Stimulated activated CD4-positive, alpha-beta T cell treated with anti-CD3 and anti-CD28 coated beads, Interleukin-4, amount 100 ng/mL, for 4 hours (primary cell): ENCODE results near the gene KRTAP19-6.
"Not testable (repeated sequence)": the region's sequence is repeated elsewhere in the genome, so short reads cannot be mapped to it uniquely, and the experiment has no call there.

ENCODE experiments used
- DNase-seq, 2 experiments: peaks; one replicate each; pipeline ENCODE4 v3.0.0-alpha.2; 2020

KRTAP19-6 gene, protein sequence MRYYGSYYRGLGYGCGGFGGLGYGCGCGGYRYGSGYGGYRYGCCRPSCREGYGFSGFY

DNA sequence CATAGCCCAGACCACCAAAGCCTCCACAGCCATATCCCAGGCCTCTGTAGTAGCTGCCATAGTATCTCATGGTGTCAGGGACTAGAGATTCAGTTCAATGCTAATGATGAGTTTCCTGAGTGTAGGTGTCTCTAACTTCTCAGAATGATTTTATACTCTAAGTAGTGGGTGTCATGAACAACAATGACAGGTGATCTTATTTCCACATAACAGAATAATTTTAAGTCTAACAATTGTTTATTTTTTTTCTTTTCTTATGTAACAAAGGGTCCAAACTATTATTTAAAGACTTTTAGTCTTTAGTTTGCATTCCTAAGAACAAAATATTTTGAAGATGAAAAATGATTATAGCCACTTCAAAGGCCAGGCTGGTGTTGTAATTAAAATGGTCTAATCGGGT, at the start of gene KRTAP19-6:
TSS of gene KRTAP19-6 (minus strand) at position 101 of the 400 bp plus-strand sequence. CDS start at position 70, 31 bp downstream.
- DNase-seq = no peak

DNA sequence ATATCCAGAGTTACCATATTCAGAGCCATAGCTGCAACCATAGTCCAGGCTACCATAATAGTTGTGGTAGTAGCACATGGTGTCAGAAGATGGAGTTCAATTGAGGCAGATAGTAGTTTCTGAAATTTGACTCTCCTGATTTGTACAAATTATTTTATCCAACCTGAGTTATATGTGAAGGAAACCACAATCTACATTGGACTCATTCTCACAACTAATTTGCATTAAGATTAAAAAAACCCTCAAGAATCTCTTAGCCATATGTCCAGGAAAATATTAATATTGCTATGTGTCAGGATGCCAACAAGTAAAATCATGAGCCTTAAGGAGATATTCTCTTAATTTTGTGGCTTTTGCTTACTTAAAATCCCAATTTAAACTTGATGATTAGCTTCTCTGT, 48.6 kb upstream of the KRTAP19-6 start, which contains the start of gene KRTAP22-2:
TSS of gene KRTAP22-2 (minus strand) at position 101 of the 400 bp plus-strand sequence.
- DNase-seq = no peak

- DNase-seq = no peak
Measured at GRCh38 chr21:30582870-30583269, 41.2 kb upstream of the KRTAP19-6 start.

GRCh38 chr21:30580132-30580531, 38.5 kb upstream of the KRTAP19-6 start:
- DNase-seq = no peak

DNA sequence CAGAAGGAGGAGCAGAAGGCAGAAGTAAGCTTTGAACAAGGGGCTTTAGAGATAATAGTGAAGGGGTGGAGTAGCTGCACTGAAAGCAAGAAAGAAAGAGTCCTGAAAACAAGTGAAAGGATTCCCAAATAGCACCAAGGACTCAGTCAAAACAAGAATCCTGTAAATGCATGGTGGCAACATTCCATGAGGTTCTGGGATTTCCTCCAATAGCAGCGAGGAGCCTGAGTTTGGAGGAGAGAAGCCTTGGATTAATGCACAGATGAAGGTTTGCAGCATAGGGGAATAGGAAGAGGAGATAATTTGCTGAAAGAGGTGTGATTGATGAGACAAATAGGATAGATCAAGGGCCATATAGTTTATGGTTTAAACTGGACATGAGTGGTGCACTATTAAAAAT, 37.7 kb upstream of the KRTAP19-6 start:
- no peak for DNase-seq

- no peak for DNase-seq
Measured at GRCh38 chr21:30577766-30578165, 36.1 kb upstream of the KRTAP19-6 start.

DNA sequence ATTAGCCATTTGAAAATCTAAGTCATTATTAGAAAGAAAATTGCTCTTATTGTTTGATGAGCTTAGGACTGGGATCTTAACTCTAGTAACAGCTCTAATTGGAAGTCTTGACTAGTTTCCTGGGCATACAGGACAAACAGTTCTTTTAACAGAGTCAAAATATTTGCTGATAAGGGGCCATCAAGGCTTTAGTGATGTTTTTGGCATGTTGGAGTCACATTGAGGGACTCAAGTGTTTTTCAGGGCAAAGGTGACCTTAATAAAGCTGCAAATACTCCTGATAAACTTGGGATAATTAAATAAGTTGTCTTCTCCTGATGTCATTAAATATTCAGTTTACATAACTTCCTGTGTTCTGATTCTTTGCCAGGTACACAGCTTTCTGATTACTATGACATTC, 26.0 kb upstream of the KRTAP19-6 start:
- DNase-seq = no peak

- no peak for DNase-seq
Measured at GRCh38 chr21:30563630-30564029, 22.0 kb upstream of the KRTAP19-6 start.

- no peak for DNase-seq
Measured at GRCh38 chr21:30563072-30563471, 21.4 kb upstream of the KRTAP19-6 start.

- no peak for DNase-seq
Measured at GRCh38 chr21:30561957-30562356, 20.3 kb upstream of the KRTAP19-6 start.

GRCh38 chr21:30561264-30561895, 19.7 kb upstream of the KRTAP19-6 start, which contains the start of gene KRTAP19-7:
TSS of gene KRTAP19-7 (minus strand) at chr21:30561314. CDS start at chr21:30561289, 25 bp downstream.
- DNase-seq = no peak

DNA sequence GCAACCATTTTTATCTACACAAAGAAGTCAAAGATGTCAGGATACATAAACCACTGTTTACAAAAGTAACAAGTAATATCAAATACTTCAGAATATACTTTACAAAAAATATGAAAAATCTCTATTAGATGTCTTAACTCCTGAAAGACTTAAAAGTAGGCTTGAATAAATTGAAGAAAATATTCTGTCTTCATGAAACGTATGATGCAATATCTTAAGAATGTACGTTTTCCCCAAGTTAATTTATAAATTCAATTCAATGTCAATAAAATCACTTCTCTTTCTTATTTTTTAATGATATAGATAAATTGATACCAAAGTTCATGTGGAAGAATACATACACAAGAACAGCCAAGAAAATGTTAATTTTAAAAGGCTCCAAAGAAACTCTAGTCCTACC, 13.4 kb upstream of the KRTAP19-6 start:
- DNase-seq = no peak

- no peak for DNase-seq
Measured at GRCh38 chr21:30552782-30553181, 11.1 kb upstream of the KRTAP19-6 start.

GRCh38 chr21:30518876-30519275, 22.8 kb downstream of the KRTAP19-6 start:
- DNase-seq = no peak

GRCh38 chr21:30515681-30516080, 26.0 kb downstream of the KRTAP19-6 start:
- no peak for DNase-seq

DNA sequence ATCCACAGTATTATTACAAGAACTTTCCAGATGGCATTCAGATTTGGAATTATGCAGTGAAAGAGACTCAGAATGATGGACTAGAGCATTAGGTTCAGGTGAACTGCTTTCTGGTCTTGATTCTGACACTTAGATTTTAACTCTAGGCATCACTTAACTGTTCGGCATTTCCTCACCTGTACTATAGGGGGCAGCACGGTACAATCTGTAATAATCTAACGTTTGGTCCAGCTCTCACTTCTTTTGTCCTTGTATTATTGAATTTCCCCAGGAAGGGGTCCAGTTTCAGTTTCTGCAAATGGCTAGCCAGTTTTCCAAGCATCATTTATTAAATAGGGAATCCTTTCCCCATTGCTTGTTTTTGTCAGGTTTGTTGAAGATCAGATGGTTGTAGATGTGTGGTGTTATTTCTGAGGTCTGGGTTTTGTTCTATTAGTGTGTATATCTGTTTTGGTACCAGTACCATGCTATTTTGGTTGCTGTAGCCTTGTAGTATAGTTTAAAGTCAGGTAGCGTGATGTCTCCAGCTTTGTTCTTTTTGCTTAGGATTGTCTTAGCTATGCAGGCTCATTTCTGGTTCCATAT, 36.0 kb downstream of the KRTAP19-6 start:
- not testable (repeated sequence) for DNase-seq

- DNase-seq = no peak
Measured at GRCh38 chr21:30502041-30502440, 39.6 kb downstream of the KRTAP19-6 start, which contains the start of gene KRTAP19-5. TSS of gene KRTAP19-5 (minus strand) at chr21:30502141. CDS start at chr21:30502090, 51 bp downstream.

- DNase-seq = no peak
Measured at GRCh38 chr21:30497065-30497464, 44.6 kb downstream of the KRTAP19-6 start, which contains the start of gene KRTAP19-4. TSS of gene KRTAP19-4 (minus strand) at chr21:30497165. CDS start at chr21:30497110, 55 bp downstream.

GRCh38 chr21:30491963-30492428, 49.7 kb downstream of the KRTAP19-6 start, which contains the start of gene KRTAP19-3:
TSS of gene KRTAP19-3 (minus strand) at chr21:30492013. CDS start at chr21:30491957, 56 bp downstream.
- no peak for DNase-seq
